NCI-H1092 treated with DMSO at 0.1 percent for 48 hours (cell line): ENCODE measurements around the gene MRPS25.
A peak's percentile ranks its signal among the peaks of the same experiment; 100 is the strongest.

Experiments used
- DNase-seq: peaks from one replicate; lab custom pipeline; 2025; lab: John Stamatoyannopoulos, UW

MRPS25 gene

DNA sequence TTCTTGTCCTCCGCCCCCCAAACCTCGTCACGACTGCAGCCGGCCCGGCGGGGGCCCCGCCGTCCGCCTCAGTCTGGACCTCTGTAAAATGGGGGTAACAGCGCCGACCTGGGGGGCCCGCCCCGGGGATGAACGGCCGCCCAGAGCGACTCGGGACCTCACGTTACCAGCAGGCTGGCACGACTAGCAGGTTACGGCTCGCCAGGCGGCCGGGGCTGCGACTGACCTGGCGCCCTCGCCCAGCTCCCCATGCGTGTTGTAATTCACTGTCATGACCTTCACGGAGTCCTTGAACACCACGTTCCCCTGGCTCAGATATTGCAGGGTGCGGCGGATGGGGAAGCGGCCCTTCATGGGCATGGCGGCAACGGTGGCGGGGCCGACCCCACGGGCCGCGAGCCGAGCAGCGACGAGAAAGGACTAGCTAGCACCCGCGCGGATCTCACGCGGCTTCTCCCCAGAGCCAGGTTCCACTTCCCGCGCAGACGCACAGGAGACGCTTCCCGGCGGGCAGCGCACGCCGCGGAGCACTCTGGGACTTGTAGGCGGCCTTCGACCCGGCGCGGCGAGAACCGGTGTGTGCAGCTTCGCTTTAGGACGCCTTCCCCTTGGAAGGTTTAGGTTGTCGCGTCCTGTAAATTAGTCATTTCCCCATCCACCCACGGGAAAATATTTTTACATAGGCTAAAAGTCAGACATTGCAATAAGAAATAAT, at the start of gene MRPS25:
Gene MRPS25 (minus strand): TSS at position 481 of the 715 bp plus-strand sequence. CDS start 121 bp downstream, at position 360.
- DNase-seq: peak; percentile 82

- DNase-seq: no peak
Observed at GRCh38 chr3:15113884-15114283, 48.8 kb upstream of the MRPS25 start.

- peak; percentile 38 for DNase-seq
Observed at GRCh38 chr3:15113471-15113870, 48.4 kb upstream of the MRPS25 start.

DNA sequence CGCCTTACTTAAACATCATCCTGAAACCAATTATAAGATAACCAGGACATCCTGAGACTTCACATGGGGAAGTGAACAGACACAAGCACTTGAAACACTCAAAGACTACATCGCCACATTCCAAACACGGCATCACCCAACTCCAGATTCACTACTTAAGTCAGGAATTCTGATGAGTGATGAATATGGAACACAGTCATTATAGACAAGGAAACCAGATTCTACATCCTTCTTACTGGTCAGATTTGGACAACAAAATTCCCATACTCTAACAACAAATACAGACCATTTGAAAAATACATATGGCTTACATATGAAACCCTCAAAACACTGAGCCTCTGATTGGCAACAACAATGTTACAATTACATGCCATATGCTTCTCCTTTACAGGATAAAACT, 46.9 kb upstream of the MRPS25 start:
- DNase-seq: no peak

- no peak for DNase-seq
Observed at GRCh38 chr3:15110206-15110605, 45.1 kb upstream of the MRPS25 start.

DNA sequence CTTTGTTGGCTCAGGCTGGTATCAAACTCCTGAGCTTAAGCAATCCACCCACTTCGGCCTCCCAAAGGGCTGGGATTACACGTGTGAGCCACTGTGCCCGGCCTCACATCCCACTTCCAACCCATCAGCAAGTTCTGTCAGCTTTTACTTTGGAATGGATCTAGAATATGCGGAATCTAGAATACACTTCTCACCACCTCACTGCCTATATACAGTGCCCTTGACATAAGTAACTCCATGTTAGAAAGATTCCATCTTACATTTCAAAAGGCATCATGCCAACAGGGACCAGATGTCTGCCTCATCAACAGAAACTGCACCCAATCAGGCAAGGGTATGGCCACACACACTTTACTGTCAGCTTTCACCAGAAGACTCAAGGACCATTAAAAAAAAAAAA, 43.8 kb upstream of the MRPS25 start:
- no peak for DNase-seq

DNA sequence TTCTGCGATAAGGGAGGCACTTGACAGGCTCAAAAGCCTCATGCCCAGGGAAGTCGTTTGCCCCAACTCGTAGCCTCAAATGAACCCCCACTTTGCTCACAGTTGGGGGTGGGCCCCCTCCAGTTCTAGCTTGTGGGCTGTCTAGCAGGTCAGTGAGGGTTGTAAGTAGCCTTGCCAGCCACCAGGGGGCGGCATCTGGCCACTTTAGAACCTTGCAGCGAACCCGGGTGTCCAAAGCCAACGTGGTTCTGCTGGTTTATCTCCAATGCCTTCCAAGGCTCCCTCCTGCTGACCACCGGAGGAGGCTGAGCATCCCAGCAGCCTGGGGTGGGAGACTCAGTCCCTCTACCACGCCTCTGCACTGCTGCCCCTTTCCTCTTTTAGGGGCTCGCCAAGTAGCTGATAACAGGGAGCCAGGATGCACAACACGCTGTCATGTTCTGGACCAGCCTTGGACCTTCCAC, 43.0 kb upstream of the MRPS25 start:
- DNase-seq: peak; percentile 67

DNA sequence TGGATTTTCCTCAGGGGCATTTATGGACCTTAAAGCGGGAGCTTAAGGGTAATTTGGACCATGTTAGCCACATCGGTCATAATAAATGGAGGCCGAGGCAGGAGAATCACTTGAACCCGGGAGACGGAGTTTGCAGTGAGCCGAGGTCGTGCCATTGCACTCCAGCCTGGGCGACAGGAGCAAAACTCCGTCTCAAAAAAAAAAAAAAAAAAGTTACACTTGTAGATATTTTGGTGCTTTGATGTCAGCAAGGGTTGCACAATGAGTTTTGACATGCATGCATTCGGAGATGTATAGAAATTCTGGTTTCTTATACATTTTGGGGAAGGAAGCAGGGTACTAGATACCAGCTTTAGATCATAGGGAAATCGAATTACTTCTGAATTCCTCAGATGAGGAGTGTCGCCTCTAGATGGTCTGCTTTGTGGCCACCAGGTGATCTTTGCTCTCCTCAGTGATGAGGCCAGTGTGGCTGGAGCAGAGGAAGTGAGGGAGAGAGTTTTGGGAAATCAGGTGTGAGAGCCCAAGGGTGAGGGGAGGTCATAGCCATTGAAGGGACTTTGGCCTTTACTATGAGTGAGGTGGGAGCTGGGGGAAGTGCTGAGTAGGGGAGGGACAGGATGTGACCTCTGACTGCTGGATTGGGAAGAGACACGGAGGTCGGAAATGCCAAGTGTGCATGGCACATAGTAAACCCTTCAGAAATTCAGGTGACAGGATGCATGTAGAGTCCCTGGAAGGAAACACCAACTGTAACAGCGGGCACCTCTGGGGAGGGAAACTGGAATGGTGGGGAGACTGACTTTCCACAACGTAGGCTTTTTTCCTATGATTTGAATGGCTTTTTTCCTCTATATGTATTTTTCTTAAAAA, 42.2 kb upstream of the MRPS25 start:
- no peak for DNase-seq

GRCh38 chr3:15102836-15103235, 37.7 kb upstream of the MRPS25 start:
- DNase-seq: no peak

DNA sequence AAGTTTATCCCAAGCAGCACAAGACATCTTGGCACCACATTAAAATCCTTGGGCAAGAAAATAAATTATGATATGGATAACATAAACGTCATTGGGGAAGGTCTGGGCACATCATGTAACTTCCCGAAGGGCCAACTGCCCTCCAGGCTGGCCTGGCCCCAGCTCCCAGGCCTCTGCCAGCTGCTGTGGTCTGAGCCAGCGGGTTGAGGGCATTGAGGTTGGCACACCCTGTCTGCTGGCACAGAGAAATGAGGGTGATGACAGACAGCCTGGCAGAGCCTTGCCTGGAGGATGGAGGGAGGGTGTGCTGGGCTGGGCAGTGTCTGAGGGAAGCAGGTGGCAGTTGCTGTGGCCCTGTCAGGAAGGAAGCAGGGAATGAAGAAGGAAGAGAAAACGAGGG, 37.1 kb upstream of the MRPS25 start:
- DNase-seq: no peak

- peak; percentile 62 for DNase-seq
Observed at GRCh38 chr3:15099364-15100098, 34.4 kb upstream of the MRPS25 start.

DNA sequence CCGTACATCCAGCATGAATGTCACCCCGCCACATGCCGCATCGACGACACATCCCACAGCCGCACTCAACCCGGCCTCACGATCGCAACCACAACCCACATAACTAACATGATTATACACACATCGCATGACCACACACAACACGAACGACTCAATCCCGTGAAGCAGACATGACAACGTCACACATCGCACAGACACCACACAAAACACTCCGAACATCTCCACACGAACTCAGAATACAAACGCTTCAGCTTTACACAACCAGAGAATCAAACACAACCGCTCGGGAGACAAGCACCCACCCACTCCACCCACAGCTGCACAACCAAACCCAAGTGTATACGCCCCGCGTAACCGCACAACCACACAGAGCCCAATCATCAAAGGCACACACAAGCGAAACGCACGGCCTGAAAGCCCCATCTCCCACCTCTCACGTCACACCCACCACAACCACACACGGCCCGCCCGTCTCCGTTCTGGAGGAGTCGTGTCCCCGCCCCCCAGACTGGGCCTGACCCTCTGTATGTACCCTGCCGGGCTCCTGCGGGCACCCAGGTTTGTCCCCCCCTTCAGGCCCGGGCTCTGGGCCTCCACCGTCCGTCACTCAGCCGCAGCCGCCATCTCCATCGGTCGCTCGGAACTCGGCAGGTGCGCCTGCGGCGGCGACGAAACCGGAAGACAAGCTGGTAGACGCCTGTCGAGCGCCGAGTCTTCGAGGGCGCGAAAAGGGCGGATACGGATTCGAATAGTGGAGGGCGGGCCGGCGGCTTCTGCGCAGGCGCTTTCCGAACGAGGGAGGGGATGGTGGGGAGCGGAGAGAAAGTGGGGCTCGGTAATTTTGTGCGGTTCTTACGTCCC, 33.6 kb upstream of the MRPS25 start, which contains the start of gene RBSN:
Gene RBSN (minus strand): TSS at position 646 of the 861 bp plus-strand sequence. CDS start 3,028 bp downstream, outside the sequence.
- peak; percentile 92 for DNase-seq

- DNase-seq: no peak
Observed at GRCh38 chr3:15097891-15098290, 32.8 kb upstream of the MRPS25 start.

DNA sequence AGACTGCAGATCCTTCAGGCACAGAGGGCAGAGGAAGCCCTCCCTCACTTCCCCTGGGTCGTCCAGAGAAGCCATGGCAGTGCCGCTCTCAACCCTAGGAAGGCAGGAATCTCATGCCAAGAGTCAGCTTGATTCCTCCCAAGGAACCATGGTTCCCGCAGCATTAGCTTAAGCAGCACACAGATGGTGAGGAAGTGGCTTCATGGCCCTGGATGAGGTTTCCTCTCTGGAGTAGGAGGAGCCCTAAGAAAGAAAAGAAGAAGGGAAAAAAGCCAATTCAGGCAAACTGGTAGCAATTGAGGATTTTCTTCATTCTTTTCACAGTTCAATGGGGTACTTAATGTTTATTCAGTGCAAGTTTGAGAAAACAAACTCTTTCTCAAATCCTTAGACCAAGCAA, 30.9 kb upstream of the MRPS25 start:
- DNase-seq: no peak

DNA sequence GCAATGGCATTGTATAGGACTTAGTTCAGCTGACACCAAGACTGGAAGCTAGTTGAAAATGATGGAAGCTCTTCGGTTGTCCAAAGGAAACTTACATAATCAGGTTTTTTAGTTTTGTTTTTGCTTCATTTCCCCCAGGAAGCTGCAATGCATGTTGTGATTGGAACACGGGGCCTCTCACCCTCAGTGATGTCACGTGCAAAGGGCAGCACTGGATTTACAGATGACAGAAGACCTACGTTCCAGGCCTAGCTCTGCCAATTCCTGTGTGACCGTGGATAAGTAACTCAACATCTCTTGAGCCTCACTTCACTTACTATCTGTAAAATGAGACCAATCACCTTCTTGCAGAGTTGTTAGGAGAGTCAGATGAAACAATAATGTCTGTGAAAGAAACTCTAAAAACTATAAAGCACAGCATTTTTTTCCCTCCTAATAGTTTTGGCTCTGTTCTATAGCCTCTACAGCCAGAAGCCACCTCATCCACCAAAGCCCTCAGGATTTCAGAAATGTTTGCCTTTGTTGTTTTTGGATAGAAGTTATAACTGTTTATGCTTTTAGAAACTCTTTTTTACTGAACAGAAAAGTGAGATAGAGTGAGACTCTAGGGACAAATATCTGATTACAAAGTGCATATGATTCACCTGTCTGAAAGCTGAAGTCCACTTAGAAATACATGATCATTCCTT, 29.2 kb upstream of the MRPS25 start:
- DNase-seq: no peak

- no peak for DNase-seq
Observed at GRCh38 chr3:15092686-15093085, 27.6 kb upstream of the MRPS25 start.

DNA sequence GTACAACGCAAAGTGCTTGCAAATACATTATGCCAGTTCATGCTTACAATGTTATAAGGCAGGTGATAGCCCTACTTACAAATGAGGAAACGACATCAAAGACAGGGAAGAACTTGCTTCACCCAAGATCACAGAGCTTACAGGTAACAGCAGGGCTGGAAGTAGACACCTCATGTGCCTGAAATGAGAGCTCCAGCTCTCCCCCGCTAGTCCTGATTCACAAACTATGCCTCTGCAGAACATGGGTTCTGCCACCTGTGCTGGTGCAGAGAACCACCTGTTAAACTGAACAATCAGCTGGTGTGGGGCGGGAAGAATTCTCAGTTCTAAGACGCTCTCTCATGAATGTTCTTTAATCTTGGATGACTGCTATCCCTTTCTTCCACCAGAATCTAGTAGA, 26.5 kb upstream of the MRPS25 start:
- DNase-seq: no peak

GRCh38 chr3:15089201-15089600, 24.1 kb upstream of the MRPS25 start:
- no peak for DNase-seq

DNA sequence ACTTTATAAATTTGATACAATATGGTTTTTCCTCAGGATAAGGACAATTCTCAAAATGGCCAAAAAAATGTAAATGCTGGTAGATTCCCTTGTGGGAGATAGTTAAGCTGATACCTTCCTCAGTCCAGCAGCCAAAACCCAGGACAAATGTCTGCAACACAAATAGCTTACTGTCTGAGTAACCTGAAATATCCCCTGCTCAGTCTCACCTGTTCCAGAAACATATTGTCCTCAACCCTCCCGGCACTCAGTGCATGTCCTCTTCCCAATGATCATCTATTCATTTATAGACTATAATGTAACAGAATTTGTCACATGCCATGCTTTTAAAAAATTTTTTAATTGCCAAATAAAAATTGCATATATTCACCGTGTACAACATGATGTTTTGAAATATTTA, 21.6 kb upstream of the MRPS25 start:
- DNase-seq: no peak

DNA sequence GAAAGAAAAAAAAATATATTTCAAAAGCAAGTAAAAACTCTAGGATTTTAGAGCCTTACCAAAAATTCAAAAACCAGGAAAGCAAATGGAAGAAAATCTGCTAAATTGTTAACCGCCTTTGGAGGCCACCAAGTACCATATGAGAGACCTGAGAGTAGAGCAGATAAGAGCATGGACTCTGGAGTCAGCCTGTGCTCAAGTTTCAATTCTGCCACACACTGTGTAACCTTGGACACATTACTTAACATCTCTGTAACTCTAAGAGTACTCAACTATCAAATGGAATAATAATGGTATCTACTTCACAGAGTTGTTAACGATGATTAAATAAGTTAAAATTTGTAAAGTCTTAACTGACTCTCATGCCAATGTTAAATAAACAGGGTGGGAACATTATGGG, 21.1 kb upstream of the MRPS25 start:
- no peak for DNase-seq

GRCh38 chr3:15083252-15083651, 18.1 kb upstream of the MRPS25 start:
- DNase-seq: no peak
